ENCODE measurements around the gene TMPRSS5.

Gene TMPRSS5

DNA sequence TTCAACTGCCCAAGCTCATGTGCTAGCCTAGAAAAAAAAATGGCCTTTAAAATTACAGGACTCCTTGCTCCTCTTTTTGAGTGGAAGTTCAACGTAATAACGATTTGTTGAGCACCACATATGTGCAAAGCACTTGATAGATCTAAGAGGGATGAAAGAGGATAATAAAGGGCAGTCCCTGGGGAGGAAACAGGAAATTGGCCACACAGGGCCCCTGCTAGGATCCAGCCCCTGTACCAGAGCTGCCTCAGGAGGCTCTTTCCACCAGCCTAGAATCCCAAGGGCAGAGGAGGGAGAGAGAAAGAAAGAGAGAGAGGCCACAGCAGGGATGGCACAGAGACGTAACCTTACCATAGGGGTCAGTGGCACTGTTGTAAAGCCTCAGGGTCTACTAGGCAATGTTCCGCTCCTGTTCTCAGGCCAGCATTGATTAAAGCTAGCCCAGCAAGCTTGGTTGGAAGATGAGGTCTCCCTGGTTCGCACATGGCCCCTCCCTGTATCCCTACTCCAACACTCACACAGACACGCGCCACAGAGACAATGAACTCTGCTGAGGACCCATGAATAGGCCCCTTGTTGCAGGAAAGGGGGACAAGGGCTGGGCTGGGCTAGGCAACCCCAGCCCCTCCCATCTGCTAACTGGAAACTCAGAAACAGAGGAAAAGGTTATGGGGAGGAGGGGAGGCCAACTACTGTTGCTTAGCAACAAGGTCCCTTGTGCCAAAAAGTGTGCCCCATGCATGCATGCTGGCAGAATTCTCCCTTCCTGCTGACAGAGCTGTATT, at the start of gene TMPRSS5:
Gene TMPRSS5 (minus strand): TSS at position 438 of the 785 bp plus-strand sequence. CDS start 84 bp downstream, at position 354.
- TF ChIP-seq, protein P1, sequence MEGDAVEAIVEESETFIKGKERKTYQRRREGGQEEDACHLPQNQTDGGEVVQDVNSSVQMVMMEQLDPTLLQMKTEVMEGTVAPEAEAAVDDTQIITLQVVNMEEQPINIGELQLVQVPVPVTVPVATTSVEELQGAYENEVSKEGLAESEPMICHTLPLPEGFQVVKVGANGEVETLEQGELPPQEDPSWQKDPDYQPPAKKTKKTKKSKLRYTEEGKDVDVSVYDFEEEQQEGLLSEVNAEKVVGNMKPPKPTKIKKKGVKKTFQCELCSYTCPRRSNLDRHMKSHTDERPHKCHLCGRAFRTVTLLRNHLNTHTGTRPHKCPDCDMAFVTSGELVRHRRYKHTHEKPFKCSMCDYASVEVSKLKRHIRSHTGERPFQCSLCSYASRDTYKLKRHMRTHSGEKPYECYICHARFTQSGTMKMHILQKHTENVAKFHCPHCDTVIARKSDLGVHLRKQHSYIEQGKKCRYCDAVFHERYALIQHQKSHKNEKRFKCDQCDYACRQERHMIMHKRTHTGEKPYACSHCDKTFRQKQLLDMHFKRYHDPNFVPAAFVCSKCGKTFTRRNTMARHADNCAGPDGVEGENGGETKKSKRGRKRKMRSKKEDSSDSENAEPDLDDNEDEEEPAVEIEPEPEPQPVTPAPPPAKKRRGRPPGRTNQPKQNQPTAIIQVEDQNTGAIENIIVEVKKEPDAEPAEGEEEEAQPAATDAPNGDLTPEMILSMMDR (IDR thresholded peaks at IDR 0.05; ENCODE audit: insufficient read depth, missing control alignments), result no peak
- no peak for FAIRE-seq
- DNase-seq (ENCODE audit: insufficient read length, low spot score), result no peak

DNA sequence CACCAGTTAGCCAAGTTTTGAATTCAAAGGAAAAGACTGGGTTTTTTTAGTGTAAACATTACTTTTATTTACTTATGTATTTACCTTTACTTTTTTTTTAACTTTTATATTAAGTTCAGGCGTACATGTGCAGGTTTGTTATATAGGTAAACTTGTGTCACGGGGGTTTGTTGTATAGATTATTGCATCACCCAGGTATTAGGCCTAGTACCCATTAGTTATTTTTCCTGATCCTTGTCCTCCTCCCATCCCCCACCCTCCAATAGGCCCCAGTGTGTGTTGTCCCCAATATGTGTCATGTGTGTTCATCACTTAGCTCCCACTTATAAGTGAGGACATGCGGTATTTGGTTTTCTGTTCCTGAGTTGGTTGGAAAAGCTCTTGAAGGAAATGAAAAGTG, 46.8 kb upstream of the TMPRSS5 start:
- TF ChIP-seq, protein P1 (IDR thresholded peaks at IDR 0.05; ENCODE audit: insufficient read depth, missing control alignments), result no peak
- FAIRE-seq, result no peak
- no peak for DNase-seq (ENCODE audit: insufficient read length, low spot score)

DNA sequence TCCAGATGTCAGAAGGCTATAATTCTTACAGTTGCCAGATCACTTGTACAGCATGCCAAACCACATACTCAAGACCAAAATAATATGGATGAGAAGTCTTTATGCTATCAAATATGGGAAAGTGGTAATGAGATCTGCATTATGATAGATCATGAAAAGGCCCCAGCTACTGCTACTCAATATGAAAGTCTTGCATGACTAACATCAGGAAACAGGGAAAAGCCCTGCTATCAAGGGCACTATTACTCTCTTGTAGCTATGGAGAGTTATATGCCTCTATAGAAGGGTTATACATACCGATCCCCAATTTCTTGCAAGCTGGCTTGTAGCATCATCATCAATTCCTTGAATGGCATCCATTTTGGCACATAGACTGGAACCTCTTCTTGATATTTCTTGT, 30.2 kb upstream of the TMPRSS5 start:
- FAIRE-seq, result no peak

DNA sequence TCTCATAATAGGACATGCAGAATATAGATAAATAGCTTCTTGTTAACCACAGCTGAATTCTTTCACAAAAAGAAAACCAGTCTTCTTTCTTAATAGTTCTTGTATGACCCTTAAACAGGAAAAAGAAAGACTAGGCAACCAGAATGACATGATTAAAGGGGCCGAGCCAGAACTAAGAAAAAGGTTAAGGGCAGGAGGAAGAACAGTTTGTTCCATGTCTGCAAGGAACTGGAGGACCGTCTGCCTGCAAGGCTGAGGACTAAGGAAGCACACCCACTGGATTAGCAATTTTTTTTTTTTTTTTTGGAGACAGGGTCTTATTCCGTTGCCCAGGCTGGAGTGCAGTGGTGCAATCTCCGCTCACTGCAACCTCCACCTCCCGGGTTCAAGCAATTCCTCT, 26.0 kb upstream of the TMPRSS5 start:
- TF ChIP-seq, protein P1 (IDR thresholded peaks at IDR 0.05; ENCODE audit: insufficient read depth, missing control alignments), result no peak
- DNase-seq (ENCODE audit: insufficient read length, low spot score) (no peak), FAIRE-seq (no peak)

More for the DNA sequence above, 30.2 kb upstream of the TMPRSS5 start:
- TF ChIP-seq, protein P1 (IDR thresholded peaks at IDR 0.05; ENCODE audit: insufficient read depth, missing control alignments), result no peak
- DNase-seq (ENCODE audit: insufficient read length, low spot score), result no peak

DNA sequence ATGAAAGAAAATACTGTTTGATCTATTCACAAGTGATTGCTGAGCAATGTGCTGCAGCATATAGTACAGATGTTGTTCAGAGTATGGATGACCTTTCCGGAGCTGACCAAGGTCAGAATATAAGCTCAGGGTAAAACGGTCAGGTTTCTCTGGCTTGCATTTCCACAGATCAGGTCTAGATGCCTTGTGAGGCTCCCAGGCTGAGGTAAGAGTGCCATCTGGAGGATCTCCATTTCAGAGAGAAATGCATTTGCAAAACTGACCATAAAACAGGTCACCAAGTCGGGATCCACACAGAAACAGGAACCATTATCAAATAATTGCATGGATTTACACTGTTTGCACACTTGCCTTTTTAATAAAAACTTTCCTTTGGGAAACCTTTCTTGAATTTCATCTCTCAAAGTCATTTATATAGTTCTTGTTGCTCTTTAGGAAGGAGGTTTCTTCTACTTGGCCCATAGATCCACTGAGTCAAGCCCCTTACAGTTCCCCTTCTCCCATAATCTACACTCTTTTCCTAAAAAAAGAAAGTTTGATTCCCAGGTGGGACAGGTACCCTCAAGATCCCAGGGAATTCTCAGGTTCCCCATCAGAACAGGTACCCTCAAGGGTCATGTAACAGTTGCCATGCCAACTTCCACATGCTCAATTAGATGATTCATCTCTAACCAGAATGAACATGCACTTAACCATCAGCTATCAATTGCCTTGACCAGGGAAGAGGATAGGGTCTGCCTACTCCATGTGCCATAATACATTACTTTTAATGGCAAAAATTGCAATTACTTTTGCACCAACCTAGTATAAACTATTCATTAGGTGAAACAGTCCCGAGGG, 25.0 kb upstream of the TMPRSS5 start:
- FAIRE-seq (no peak), DNase-seq (ENCODE audit: insufficient read length, low spot score) (no peak)
- TF ChIP-seq, protein P1 (IDR thresholded peaks at IDR 0.05; ENCODE audit: insufficient read depth, missing control alignments), result peak; percentile 35

DNA sequence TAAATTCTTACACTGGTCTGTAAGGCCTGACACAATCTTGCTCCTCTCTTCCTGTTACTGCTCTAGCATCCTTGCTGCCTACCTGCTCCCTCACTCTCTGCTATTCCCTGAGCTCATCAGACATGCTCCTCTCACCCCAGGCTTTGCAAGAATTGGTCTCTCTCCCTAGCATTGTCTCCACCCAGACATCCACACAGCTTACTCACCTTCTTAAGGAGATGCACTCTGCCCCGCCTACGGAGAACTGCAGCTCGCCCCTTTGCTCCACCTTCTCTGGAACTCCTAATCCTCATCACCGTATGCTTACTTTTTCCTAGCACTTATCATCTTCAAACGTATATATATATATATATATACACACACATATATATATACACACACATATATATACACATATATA, 23.3 kb upstream of the TMPRSS5 start:
- TF ChIP-seq, protein P1 (IDR thresholded peaks at IDR 0.05; ENCODE audit: insufficient read depth, missing control alignments), result no peak
- no peak for FAIRE-seq
- no peak for DNase-seq (ENCODE audit: insufficient read length, low spot score)
